ENCODE results near the gene LYST. TPM values are rescaled to one million over a fixed set of nuclear protein-coding genes. Genes with fewer than 3 reads are reported as not detected.
A peak's percentile ranks its signal among the peaks of the same experiment; 100 is the strongest.

LYST gene
- total and polyA plus RNA-seq, 8 donors: 1.7 to 95.6 (median 17.9) TPM

DNA sequence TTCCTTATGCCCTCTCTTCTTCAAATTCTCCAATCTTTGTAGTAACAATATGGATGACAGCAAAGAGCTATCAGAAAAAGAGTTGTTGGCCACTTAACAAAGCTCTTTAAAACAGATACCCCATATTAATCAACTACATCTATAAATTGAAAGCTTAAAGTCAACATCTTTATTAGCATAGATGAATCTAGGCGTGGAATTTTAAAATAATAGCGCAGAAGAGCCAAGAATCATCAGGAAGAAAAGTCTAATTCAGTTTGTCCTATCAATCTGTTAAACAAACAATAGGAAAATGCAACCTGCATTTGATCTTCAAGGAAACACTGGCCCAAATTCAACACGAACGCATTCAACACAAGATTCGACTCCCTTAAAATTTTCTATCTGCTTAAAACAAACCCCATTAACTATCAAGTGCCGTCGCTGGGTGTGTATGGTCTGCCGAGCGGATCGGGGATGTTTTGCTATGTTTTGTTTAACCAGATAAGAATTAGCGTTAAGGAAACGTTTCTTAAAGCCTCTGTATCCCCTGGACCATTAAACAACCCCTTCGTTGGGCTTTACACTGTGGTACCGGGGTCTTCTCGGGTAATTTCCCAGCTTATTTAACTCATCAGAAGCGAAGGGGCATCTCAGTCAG lies 1.0 kb downstream of the LYST start:
- Histone ChIP-seq H3K36me3 (no peaks in the 10 kb centered on the region), H3K27me3 (no peaks in the 10 kb centered on the region), H3K9me3 (no peaks in the 10 kb centered on the region), H3K27ac (peak overlapping the region; percentile 97 to 100 (median 99)), H3K4me1 (peaks cover 24 to 56% (median 48%) of the 10 kb centered on the region in 4 donors), H3K4me3 (peak overlapping the region; percentile 90 to 94 (median 92))
- WGBS, 5 donors: 2 to 4% (median 4%) methylated on average over 16 of the region's 16 CpGs
- DNase-seq: no peak
- intact Hi-C loops (cut with DNase I; ENCODE audit: low total_unique reads): no loop called here
- TF ChIP-seq POLR2A (IDR thresholded peaks at IDR 0.05) (no peak), EP300 (IDR thresholded peaks at IDR 0.05) (no peak), CTCF (IDR thresholded peaks at IDR 0.05) (peak in 2 of 7 experiments; percentile 12 to 38), POLR2AphosphoS5 (IDR thresholded peaks at IDR 0.05) (no peak)

DNA sequence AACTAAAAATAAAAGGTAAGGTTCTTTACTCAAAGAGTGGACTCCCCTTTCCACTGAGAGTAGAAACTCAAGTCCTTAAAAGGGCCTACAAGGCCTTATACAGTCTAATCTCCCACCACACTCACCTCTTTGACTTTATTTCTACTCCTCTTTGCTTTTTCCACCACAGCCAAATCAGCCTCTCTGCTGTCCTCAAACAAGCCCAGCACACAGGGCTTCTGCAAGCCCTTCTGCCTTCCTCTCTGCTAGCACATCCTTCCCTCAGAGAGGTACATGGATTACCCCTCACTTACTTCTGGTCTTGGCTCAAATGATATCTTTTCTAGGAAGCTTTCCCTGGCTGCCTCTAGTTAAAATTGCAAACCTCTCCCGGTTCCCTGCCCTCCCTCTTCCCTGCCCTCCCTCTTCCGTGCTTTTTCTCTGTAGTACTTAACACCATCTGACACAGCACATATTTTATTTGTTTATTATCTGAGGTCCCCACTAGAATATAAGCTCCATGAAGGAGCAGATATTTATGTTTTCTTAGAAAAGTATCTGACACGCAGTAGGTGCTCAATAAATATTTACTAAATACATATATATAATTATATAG lies 1.7 kb downstream of the LYST start:
- no peaks in the 10 kb centered on the region for H3K36me3 ChIP-seq
- TF ChIP-seq POLR2A (IDR thresholded peaks at IDR 0.05) (no peak), POLR2AphosphoS5 (IDR thresholded peaks at IDR 0.05) (no peak)
- H3K4me1 ChIP-seq: peaks cover 24 to 63% (median 52%) of the 10 kb centered on the region in 4 donors
- no peaks in the 10 kb centered on the region for H3K9me3 ChIP-seq
- 14 to 35% (median 25%) methylated on average over 2 to 3 of the region's 3 CpGs for WGBS, 5 donors
- H3K4me3 ChIP-seq: peak overlapping the region; percentile 90 to 94 (median 92)
- peak overlapping the region in 4 of 5 donors; percentile 97 to 100 (median 98) for H3K27ac ChIP-seq
- intact Hi-C loops (cut with DNase I; ENCODE audit: low total_unique reads): no loop called here
- no peak for DNase-seq
- H3K27me3 ChIP-seq: no peaks in the 10 kb centered on the region

DNA sequence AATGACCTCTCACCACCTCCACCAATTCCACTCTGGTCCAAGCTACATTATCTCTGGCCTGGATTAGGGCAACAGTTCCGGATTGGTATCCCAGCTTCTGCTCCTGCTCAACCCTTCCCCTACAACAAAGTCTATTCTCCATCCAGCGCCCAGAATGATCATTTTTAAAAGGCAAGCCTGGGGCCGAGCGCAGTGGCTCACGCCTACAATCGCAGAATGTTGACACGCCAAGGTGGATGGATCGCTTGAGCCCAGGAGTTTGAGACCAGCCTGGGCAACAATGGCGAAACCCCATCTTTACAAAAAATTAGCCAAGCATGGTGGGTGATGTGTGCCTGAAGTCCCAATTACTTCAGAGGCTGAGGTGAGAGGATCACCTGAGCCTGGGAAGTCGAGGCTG lies 2.2 kb downstream of the LYST start:
- no peaks in the 10 kb centered on the region for H3K27me3 ChIP-seq
- H3K27ac ChIP-seq: peak overlapping the region; percentile 22 to 100 (median 98)
- DNase-seq: no peak
- WGBS, 5 donors: 87 to 91% (median 89%) methylated on average over 10 of the region's 10 CpGs
- intact Hi-C loops (cut with DNase I; ENCODE audit: low total_unique reads): no loop called here
- TF ChIP-seq POLR2AphosphoS5 (IDR thresholded peaks at IDR 0.05) (no peak), POLR2A (IDR thresholded peaks at IDR 0.05) (no peak), EP300 (IDR thresholded peaks at IDR 0.05) (no peak), CTCF (IDR thresholded peaks at IDR 0.05) (no peak)
- peak overlapping the region in 2 of 4 donors; percentile 90 to 93 for H3K4me3 ChIP-seq
- peaks cover 24 to 68% (median 54%) of the 10 kb centered on the region in 4 donors for H3K4me1 ChIP-seq
- H3K9me3 ChIP-seq: no peaks in the 10 kb centered on the region
- no peaks in the 10 kb centered on the region for H3K36me3 ChIP-seq

GRCh38 chr1:235863699-235864093 lies 3.0 kb downstream of the LYST start:
- WGBS, 5 donors: 76 to 87% (median 80%) methylated on average over 4 of the region's 4 CpGs
- no peaks in the 10 kb centered on the region for H3K27me3 ChIP-seq
- H3K36me3 ChIP-seq: no peaks in the 10 kb centered on the region
- H3K9me3 ChIP-seq: no peaks in the 10 kb centered on the region
- no peak for DNase-seq
- H3K4me1 ChIP-seq: peaks cover 24 to 74% (median 56%) of the 10 kb centered on the region in 4 donors
- TF ChIP-seq CTCF (IDR thresholded peaks at IDR 0.05) (no peak), EP300 (IDR thresholded peaks at IDR 0.05) (no peak), POLR2A (IDR thresholded peaks at IDR 0.05) (no peak)
- no peak overlapping the region for H3K4me3 ChIP-seq
- peak overlapping the region in 3 of 5 donors; percentile 21 to 99 (median 98) for H3K27ac ChIP-seq
- intact Hi-C loops (cut with DNase I; ENCODE audit: low total_unique reads): no loop called here

DNA sequence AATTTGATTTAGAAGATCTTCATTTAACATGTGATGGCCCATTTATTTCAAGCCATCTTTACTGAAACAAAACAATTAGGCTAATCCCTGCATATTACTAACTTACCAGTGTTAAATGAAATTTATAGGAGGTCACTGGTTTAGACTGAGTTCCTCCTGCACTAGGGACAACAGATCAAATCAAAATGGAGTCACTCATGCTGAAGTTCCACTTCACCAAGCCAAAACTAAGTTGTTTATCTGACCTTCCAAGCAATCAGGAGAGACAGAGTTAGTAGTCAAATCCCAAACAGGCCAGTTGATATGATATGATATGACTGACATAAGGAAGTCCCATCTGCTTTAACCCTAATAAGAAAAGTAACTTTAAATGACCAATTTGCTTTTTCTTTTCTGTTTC lies 4.8 kb downstream of the LYST start:
- H3K27me3 ChIP-seq: no peaks in the 10 kb centered on the region
- H3K4me3 ChIP-seq: no peak overlapping the region
- DNase-seq: no peak
- no peaks in the 10 kb centered on the region for H3K9me3 ChIP-seq
- TF ChIP-seq POLR2A (IDR thresholded peaks at IDR 0.05): no peak
- TF ChIP-seq POLR2AphosphoS5 (IDR thresholded peaks at IDR 0.05): no peak
- TF ChIP-seq EP300 (IDR thresholded peaks at IDR 0.05): no peak
- TF ChIP-seq CTCF (IDR thresholded peaks at IDR 0.05): no peak
- intact Hi-C loops (cut with DNase I; ENCODE audit: low total_unique reads): no loop called here
- H3K4me1 ChIP-seq: peaks cover 16 to 74% (median 50%) of the 10 kb centered on the region in 4 donors
- H3K36me3 ChIP-seq: no peaks in the 10 kb centered on the region
- H3K27ac ChIP-seq: no peak overlapping the region

All from stomach (tissue), 9 donors.